Adipocyte (in vitro differentiated cells): Measurements from ENCODE around the gene LSG1.

ENCODE experiments used
- DNase-seq: peaks from one replicate; pipeline ENCODE4 v3.0.0-alpha.2; 2015; ENCODE audit warnings: low read depth
- H3K27me3 ChIP-seq: replicated peaks from 2 replicates; pipeline ENCODE4 v1.7.0; 2013; ENCODE audit warnings: mild to moderate bottlenecking, low read length, moderate library complexity; ENCODE audit not compliant: control insufficient read depth, insufficient read depth
- H3K36me3 ChIP-seq: 2 replicates; pipeline ENCODE4 v1.7.0; 2013; ENCODE audit warnings: low read length, mild to moderate bottlenecking, moderate library complexity; ENCODE audit not compliant: control insufficient read depth, insufficient read depth, severe bottlenecking
- H3K4me1 ChIP-seq: 2 replicates; pipeline ENCODE4 v1.7.0; 2013; ENCODE audit warnings: mild to moderate bottlenecking, low read length, moderate library complexity; ENCODE audit not compliant: control insufficient read depth, insufficient read depth
- H3K4me3 ChIP-seq: 2 replicates; pipeline ENCODE4 v1.7.0; 2013; ENCODE audit warnings: mild to moderate bottlenecking, low read length, moderate library complexity
- H3K9ac ChIP-seq: 2 replicates; pipeline ENCODE4 v1.7.0; 2013; ENCODE audit warnings: mild to moderate bottlenecking, low read length, moderate library complexity
- H3K9me3 ChIP-seq: 2 replicates; pipeline ENCODE4 v1.7.0; 2013; ENCODE audit warnings: mild to moderate bottlenecking, low read length, moderate library complexity; ENCODE audit not compliant: control insufficient read depth

Gene LSG1

GRCh38 chr3:194686414-194686815 lies 14.4 kb upstream of the LSG1 start:
- Histone ChIP-seq H3K9me3 (no peaks in the 10 kb centered on the region), H3K36me3 (no peaks in the 10 kb centered on the region), H3K4me1 (peaks cover 40% of the 10 kb centered on the region), H3K9ac (peak overlapping the region; percentile 88), H3K4me3 (peak overlapping the region; percentile 90), H3K27me3 (no peaks in the 10 kb centered on the region)
- DNase-seq: no peak

GRCh38 chr3:194685718-194686413 lies 13.9 kb upstream of the LSG1 start, which contains the start of gene FAM43A:
Gene FAM43A (plus strand): TSS chr3:194685883. CDS start chr3:194686827, 944 bp downstream.
- peak; percentile 98 for DNase-seq
- peak within 1 kb of the TSS; percentile 88 for H3K9ac ChIP-seq
- peak within 1 kb of the TSS; percentile 90 for H3K4me3 ChIP-seq
- no peaks in the 10 kb centered on the region for H3K9me3 ChIP-seq
- H3K36me3 ChIP-seq: no peaks in the 10 kb centered on the region
- no peaks in the 10 kb centered on the region for H3K27me3 ChIP-seq
- peaks cover 40% of the 10 kb centered on the region for H3K4me1 ChIP-seq

DNA sequence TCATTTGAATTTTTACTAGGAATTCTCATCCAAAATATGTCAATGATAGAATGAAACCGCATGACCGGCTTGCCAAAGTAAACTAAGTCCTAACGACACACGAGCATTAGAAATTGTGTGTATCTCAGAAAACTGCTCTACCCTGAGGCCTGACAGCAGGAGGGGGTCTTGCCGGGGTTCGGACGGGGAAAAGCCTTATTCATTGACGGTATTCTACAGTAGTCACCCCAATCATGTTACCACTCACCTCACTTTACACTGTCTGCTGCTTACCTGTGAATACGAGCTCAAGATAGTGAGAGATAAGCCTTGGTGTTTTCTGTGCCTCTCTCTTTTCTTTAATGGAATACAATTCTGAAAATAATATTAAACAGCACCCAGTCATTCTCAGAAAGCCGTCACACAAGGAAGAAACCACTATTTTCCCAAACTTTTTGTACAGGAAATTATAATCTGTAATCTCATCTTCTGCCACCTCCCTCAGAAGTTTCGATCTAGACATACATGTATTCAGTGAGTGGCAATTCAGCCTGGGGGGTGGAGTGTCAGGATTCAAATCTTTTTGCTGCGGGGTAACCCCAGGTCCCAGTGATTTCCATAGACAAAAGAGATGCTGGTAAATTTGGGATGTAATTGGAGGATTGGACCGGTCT lies 13.2 kb upstream of the LSG1 start:
- Histone ChIP-seq H3K9me3 (no peaks in the 10 kb centered on the region), H3K27me3 (no peaks in the 10 kb centered on the region), H3K9ac (peak overlapping the region; percentile 88), H3K4me1 (peaks cover 40% of the 10 kb centered on the region), H3K4me3 (peak overlapping the region; percentile 90), H3K36me3 (no peaks in the 10 kb centered on the region)
- DNase-seq: no peak

- peaks cover 25% of the 10 kb centered on the region for H3K4me1 ChIP-seq
- no peak overlapping the region for H3K9ac ChIP-seq
- H3K36me3 ChIP-seq: no peaks in the 10 kb centered on the region
- no peaks in the 10 kb centered on the region for H3K9me3 ChIP-seq
- no peaks in the 10 kb centered on the region for H3K27me3 ChIP-seq
- no peak overlapping the region for H3K4me3 ChIP-seq
- no peak for DNase-seq
These were observed 11.4 kb upstream of the LSG1 start for GRCh38 chr3:194683380-194683779.

GRCh38 chr3:194682694-194683310 lies 10.8 kb upstream of the LSG1 start:
- H3K36me3 ChIP-seq: no peaks in the 10 kb centered on the region
- DNase-seq: peak; percentile 92
- no peak overlapping the region for H3K9ac ChIP-seq
- H3K4me3 ChIP-seq: no peak overlapping the region
- H3K4me1 ChIP-seq: peaks cover 22% of the 10 kb centered on the region
- H3K9me3 ChIP-seq: no peaks in the 10 kb centered on the region
- no peaks in the 10 kb centered on the region for H3K27me3 ChIP-seq

DNA sequence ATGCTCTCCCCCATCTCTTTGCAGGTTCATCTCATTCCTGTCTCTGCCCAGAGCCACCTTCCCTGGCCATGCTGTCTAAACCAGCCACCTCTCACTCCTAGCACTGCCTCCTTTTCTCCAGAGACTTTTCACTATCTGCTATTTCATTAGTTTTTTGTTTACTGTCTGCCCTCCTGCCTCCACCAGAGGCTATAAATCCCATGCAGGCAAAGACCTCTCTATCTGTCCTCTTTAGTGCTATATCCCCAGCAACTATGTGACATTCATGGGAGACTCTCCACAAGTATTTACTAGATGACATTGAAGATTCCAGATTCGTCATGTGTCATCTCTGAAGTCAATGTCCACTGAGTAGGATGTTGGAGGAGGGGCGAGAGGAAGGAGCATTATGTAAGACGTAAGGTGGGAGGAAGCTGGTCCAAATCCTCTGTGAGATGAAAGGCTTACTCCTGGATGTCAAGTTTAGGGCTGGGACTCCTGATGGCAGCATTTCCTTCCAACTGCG lies 10.2 kb upstream of the LSG1 start:
- Histone ChIP-seq H3K36me3 (no peaks in the 10 kb centered on the region), H3K4me1 (peaks cover 19% of the 10 kb centered on the region), H3K4me3 (no peak overlapping the region), H3K9ac (no peak overlapping the region), H3K27me3 (no peaks in the 10 kb centered on the region), H3K9me3 (no peaks in the 10 kb centered on the region)
- DNase-seq: no peak

- Histone ChIP-seq H3K9me3 (no peaks in the 10 kb centered on the region), H3K4me3 (no peak overlapping the region), H3K4me1 (peaks cover 14% of the 10 kb centered on the region), H3K27me3 (no peaks in the 10 kb centered on the region), H3K36me3 (no peaks in the 10 kb centered on the region), H3K9ac (no peak overlapping the region)
- DNase-seq: no peak
These were observed 9.1 kb upstream of the LSG1 start for GRCh38 chr3:194680888-194681615.

DNA sequence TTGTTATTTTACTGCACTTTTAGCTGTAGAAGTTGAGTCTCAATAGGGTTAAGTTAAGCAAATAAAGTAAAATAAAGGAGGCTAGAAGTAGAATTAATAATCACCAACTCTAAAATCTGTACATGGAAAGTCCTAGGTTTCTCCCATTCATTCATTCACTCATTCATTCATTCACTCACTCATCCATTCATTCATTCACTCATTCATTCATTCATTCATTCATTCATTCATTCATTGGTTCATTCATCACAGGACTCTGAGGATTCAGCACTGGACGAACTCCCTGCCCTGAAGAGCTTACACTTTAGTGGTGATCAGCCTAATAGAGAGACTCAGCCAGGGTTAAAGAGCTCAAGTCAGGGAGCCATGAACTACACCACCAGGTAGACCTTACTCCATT lies 4.5 kb upstream of the LSG1 start:
- Histone ChIP-seq H3K4me3 (no peak overlapping the region), H3K4me1 (peaks cover 25% of the 10 kb centered on the region), H3K9me3 (no peaks in the 10 kb centered on the region), H3K9ac (no peak overlapping the region), H3K27me3 (no peaks in the 10 kb centered on the region), H3K36me3 (no peaks in the 10 kb centered on the region)
- no peak for DNase-seq

DNA sequence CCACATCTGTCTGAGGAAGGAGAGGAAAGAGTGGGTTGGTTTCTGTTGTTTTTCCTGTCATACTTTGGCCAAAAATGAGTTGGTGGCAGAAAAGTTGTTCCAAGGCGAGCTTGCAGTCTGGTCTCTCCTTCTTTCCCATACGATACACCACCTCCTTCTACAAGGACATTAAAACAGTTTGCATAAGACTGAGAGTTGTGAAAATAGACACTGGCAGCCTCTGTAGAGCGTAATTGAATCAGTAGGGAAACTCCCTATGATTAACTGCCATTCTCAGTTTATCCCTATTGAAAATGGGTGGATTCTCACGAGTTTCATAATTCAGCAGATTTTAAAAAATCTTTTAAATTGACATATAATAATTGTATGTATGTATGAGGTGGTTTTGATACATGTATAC lies 3.7 kb upstream of the LSG1 start:
- no peak overlapping the region for H3K9ac ChIP-seq
- no peak for DNase-seq
- no peaks in the 10 kb centered on the region for H3K9me3 ChIP-seq
- no peaks in the 10 kb centered on the region for H3K27me3 ChIP-seq
- H3K36me3 ChIP-seq: no peaks in the 10 kb centered on the region
- peak overlapping the region; percentile 31 for H3K4me3 ChIP-seq
- peaks cover 32% of the 10 kb centered on the region for H3K4me1 ChIP-seq

- Histone ChIP-seq H3K27me3 (no peaks in the 10 kb centered on the region), H3K4me3 (peak overlapping the region; percentile 31), H3K9me3 (no peaks in the 10 kb centered on the region), H3K4me1 (peaks cover 37% of the 10 kb centered on the region), H3K9ac (no peak overlapping the region), H3K36me3 (no peaks in the 10 kb centered on the region)
- DNase-seq: no peak
These were observed 3.2 kb upstream of the LSG1 start for GRCh38 chr3:194675081-194675640.
